Activated B cell treated with CpG ODN at 0.5 μM for 24 hours (primary cell): ENCODE results near the gene SPNS3. TPM values are rescaled to one million over a fixed set of nuclear protein-coding genes. Genes with fewer than 3 reads are reported as not detected.

Source experiments
- ATAC-seq: fragments of 200-7000 bp; cut with Tn5 transposase; one replicate; pipeline ENCODE4 v1.10.0; 2021; ENCODE audit warnings: low read depth, mild to moderate bottlenecking, moderate library complexity
- CTCF ChIA-PET: fragments of 350-600 bp; sonication (Branson Sonifier 250); formaldehyde crosslinking; loops from one replicate; lab custom pipeline; 2021; ENCODE audit warnings: antibody characterized with exemption; lab: Charles Lee
- POLR2A ChIA-PET: fragments of 350-600 bp; sonication (Branson Sonifier 250); formaldehyde crosslinking; loops from one replicate; lab custom pipeline; 2021; ENCODE audit warnings: antibody characterized with exemption; lab: Charles Lee
- DNase-seq: peaks from one replicate; pipeline ENCODE4 v3.0.0; 2022
- H3K27ac Mint-ChIP-seq: one replicate; pipeline ENCODE4 v1.8.0; 2020; ENCODE audit warnings: mixed read lengths
- H3K27me3 Mint-ChIP-seq: one replicate; pipeline ENCODE4 v1.8.0; 2021; ENCODE audit warnings: mixed read lengths
- H3K36me3 Mint-ChIP-seq: one replicate; pipeline ENCODE4 v1.8.0; 2021; ENCODE audit warnings: low read depth, mixed read lengths
- H3K4me1 Mint-ChIP-seq: one replicate; pipeline ENCODE4 v1.8.0; 2021; ENCODE audit warnings: mixed read lengths
- H3K4me3 Mint-ChIP-seq: one replicate; pipeline ENCODE4 v1.8.0; 2020; ENCODE audit warnings: mild to moderate bottlenecking, mixed read lengths
- H3K9me3 Mint-ChIP-seq: one replicate; pipeline ENCODE4 v1.8.0; 2020; ENCODE audit warnings: mixed read lengths
- intact Hi-C: fragments of 100-400 bp; cut with micrococcal nuclease; formaldehyde crosslinking; loops from one replicate; pipeline ENCODE4 v1.15.1; 2024
- total RNA-seq: library from RNA; stranded (reverse); gene quantifications from 2 replicates; pipeline ENCODE4 v1.2.3, GENCODE V29; 2022
- TF ChIP-seq, protein P1 (sequence below): fragments of 200-600 bp; IDR thresholded peaks from one replicate; pipeline ENCODE4 v1.8.0; 2022; ENCODE audit warnings: antibody characterized with exemption, mild to moderate bottlenecking

The SPNS3 gene
- total RNA-seq, 1 donor from 2014 or later = 2.5 TPM

DNA sequence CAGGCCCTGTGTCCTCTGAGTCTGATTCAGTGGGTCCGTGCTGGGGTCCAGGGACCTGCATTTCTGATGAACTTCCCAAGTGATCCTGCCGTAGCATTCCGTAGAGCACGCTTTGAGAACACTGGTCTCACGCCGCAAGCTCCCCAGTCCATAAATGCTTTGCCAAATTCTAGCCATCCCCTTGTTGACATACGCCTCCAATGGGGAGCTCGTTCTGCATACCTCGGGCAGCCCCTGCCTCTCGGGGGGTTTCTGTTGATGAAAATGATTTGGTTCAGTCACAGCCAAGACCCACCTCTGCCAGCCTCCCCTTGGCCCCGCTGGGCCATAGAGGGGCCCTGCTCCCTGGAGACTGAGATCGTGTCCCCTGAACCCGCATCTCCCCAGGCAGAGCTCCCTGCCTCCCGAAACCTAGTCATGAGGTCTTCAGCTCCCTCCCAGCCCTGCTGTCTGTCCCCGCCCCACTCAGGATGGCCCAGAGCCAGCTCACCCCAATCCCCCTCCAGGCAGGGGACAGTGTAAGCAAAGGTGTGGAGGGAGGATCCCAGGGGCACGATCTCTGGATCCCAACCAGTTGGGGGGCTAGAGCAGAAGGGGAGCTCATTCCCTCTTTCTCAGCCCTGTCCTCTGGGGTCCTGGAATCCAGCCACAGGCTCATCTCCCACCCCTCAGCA, 48.7 kb downstream of the SPNS3 start:
- Mint-ChIP-seq H3K27me3 (peaks cover 3% of the 10 kb centered on the region), H3K27ac (no peak overlapping the region), H3K36me3 (no peaks in the 10 kb centered on the region), H3K9me3 (no peaks in the 10 kb centered on the region), H3K4me3 (no peak overlapping the region), H3K4me1 (peaks cover 29% of the 10 kb centered on the region)
- POLR2A ChIA-PET = interaction anchor here (0.6 kb wide), 1 partner anchor 339 kb away, joined by 3 read pairs; the partner anchor contains the start of genes CYB5D2 and ZZEF1
- ATAC-seq (no peak), DNase-seq (no peak)
- intact Hi-C loops = no loop called here
- TF ChIP-seq, protein P1, sequence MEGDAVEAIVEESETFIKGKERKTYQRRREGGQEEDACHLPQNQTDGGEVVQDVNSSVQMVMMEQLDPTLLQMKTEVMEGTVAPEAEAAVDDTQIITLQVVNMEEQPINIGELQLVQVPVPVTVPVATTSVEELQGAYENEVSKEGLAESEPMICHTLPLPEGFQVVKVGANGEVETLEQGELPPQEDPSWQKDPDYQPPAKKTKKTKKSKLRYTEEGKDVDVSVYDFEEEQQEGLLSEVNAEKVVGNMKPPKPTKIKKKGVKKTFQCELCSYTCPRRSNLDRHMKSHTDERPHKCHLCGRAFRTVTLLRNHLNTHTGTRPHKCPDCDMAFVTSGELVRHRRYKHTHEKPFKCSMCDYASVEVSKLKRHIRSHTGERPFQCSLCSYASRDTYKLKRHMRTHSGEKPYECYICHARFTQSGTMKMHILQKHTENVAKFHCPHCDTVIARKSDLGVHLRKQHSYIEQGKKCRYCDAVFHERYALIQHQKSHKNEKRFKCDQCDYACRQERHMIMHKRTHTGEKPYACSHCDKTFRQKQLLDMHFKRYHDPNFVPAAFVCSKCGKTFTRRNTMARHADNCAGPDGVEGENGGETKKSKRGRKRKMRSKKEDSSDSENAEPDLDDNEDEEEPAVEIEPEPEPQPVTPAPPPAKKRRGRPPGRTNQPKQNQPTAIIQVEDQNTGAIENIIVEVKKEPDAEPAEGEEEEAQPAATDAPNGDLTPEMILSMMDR = no peak
- CTCF ChIA-PET = no interaction called here

DNA sequence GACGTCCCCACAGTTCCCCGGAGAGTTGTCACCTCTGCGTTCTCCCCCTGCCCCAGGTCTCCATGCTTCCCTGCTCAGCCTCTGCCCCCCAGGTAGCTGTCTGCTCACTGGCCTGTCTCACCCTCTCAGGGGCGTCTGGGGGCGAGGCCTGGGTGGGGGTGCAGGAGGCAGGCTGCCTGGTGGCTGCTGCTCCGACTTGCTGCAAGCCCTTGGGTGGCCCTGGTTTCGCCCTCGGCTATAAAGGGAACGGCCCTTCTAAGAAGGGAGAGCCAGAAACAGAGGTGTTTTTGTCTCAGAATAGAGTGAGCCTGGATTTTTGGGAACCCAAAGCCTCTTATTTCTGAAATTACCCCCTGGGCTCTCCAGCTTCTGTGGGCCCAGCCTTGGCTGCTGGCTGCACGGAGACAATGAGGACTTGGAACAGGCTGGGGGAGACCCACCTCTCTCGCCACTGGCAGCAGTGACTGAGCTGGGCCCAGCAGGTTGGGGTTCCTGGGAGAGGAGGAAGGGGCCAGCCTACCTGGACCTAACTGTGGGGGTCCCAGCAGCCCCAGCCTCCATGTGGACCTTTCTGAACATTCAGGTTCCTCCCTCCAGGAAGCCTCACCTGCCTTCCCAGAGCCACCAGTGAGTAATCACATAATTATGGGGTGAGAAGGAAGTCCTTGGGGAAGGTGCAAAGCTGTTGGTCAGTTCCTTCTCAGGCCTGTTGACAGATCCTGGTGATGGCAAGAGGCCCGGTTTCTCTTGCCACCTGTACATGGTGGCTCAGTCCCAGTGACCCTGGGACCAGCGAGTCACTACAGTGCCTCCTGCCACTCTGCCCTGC, 49.5 kb downstream of the SPNS3 start:
- H3K27ac Mint-ChIP-seq = no peak overlapping the region
- intact Hi-C loops = no loop called here
- CTCF ChIA-PET = no interaction called here
- no peak for DNase-seq
- ATAC-seq = no peak
- H3K27me3 Mint-ChIP-seq = peaks cover 3% of the 10 kb centered on the region
- peaks cover 29% of the 10 kb centered on the region for H3K4me1 Mint-ChIP-seq
- POLR2A ChIA-PET = interaction anchor here (0.6 kb wide), 1 partner anchor 340 kb away, joined by 3 read pairs; the partner anchor contains the start of genes CYB5D2 and ZZEF1
- TF ChIP-seq, protein P1 = no peak
- no peaks in the 10 kb centered on the region for H3K9me3 Mint-ChIP-seq
- H3K36me3 Mint-ChIP-seq = no peaks in the 10 kb centered on the region
- no peak overlapping the region for H3K4me3 Mint-ChIP-seq

DNA sequence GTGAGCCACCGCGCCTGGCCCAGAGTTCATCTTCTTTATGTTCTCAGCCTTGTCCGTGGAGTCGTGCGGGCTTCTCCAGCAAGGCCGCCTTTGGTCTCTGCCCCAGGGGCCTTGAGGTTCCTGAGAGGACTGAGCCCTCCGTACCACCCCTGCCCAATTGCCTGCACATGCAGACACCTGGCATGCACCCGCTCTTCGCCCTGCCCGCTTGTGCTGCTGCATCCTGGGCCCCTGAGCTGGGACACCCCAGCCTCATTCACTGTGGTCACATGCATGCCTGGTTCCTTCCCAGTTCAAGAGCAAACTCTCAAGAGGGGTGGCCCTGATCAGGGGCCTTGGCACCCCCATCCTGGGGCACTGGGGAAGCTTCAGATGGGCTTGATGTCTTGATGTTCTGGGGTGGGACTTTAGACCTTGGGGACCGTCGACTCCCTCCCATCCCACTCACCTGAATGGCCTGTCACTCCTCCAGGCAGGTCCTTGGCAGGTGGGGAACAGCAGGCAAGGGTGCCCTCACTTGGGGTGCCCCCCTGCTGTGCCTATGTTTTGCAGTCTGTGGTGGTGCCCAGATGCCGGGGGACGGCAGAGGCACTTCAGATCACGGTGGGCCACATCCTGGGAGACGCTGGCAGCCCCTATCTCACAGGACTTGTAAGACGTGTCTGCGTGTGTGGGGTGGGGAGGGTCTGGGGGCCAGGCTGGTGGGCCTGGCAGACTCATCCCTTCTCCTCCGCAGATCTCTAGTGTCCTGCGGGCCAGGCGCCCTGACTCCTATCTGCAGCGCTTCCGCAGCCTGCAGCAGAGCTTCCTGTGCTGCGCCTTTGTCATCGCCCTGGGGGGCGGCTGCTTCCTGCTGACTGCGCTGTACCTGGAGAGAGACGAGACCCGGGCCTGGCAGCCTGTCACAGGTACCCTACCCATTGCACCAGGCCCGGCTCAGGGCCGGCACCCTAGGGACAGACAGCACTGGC, 52.2 kb downstream of the SPNS3 start:
- Mint-ChIP-seq H3K27ac (peak overlapping the region; percentile 35), H3K27me3 (peaks cover 5% of the 10 kb centered on the region), H3K4me1 (peaks cover 26% of the 10 kb centered on the region), H3K4me3 (peak overlapping the region; percentile 73), H3K9me3 (no peaks in the 10 kb centered on the region), H3K36me3 (no peaks in the 10 kb centered on the region)
- ATAC-seq = peak; percentile 71
- TF ChIP-seq, protein P1 = no peak
- CTCF ChIA-PET = no interaction called here
- POLR2A ChIA-PET = no interaction called here
- DNase-seq = no peak
- intact Hi-C loops = no loop called here

- DNase-seq (no peak), ATAC-seq (no peak)
- Mint-ChIP-seq H3K4me3 (no peak overlapping the region), H3K27me3 (peaks cover 5% of the 10 kb centered on the region), H3K4me1 (peaks cover 22% of the 10 kb centered on the region), H3K27ac (no peak overlapping the region), H3K9me3 (no peaks in the 10 kb centered on the region), H3K36me3 (no peaks in the 10 kb centered on the region)
- POLR2A ChIA-PET = no interaction called here
- TF ChIP-seq, protein P1 = no peak
- intact Hi-C loops = no loop called here
- CTCF ChIA-PET = no interaction called here
Measured at GRCh38 chr17:4487296-4487695, 53.6 kb downstream of the SPNS3 start.
